ENCODE data around the gene RETN. TPM values are rescaled to one million over a fixed set of nuclear protein-coding genes. Genes with fewer than 3 reads are reported as not detected.

RETN gene
- total RNA-seq, 2 experiments from 2014 or later: not detected

DNA sequence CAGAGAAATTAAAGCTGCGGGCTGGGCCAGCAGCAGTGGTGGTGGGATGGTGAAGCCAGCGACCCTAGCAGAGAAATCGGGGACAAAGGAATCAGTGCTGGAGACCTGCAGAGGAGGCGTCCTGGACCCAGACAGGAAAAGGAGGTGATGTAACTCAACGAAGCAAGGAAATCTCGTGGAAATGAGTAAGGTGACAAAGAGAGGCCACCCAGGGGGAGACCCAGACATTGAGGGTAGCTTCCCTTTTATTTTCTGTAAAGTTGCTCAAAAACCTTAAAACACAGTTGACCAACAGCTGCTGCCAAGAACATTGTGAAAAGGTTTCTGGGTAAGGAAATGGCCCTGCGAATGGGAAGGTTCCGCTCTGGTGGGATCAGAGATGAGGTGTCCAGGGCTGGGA lies 13.3 kb upstream of the RETN start:
- H3K4me3 Mint-ChIP-seq: no peak overlapping the region
- ATAC-seq: no peak
- peaks cover 2% of the 10 kb centered on the region for H3K27me3 Mint-ChIP-seq
- peaks cover 29% of the 10 kb centered on the region for H3K4me1 Mint-ChIP-seq
- no peak overlapping the region for H3K27ac Mint-ChIP-seq
- H3K9me3 Mint-ChIP-seq (ENCODE audit: low read depth): no peaks in the 10 kb centered on the region
- CTCF ChIA-PET: interaction anchor here (0.6 to 4.8 kb wide), 2 partner anchors 25 to 144 kb away, joined by 3 to 33 read pairs; partner anchors contain the start of gene TRAPPC5
- no peak for DNase-seq
- no peaks in the 10 kb centered on the region for H3K36me3 Mint-ChIP-seq

DNA sequence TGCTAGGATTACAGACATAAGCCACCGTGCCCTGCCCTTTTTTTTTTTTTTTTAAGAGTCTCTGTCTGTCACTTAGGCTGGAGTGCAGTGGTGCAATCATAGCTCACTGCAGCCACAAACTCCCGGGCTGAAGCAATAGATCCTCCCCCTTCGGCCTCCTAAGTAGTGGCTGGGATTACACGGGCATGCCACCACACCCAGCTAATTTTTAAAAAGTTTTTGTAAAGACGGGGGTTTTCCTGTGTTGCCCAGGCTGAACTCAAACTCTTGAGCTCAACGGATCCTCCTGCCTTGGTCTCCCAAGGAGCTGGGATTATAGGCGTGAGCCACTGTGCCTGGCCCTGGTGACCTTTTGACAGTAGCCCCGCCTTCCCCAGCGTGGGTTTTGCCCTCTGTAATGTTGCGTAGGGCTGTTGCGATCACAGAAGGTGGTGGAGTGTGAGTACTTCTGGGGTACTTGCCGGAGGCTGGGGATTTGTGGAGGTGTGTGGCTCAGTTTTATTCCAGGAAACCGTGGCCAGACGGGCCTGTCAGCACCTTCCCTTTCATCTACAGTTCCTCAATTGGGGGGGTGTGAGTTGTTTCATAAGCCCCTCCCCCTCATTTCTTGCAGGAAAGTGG lies 11.6 kb upstream of the RETN start:
- ATAC-seq (no peak), DNase-seq (no peak)
- no peaks in the 10 kb centered on the region for H3K9me3 Mint-ChIP-seq (ENCODE audit: low read depth)
- H3K4me3 Mint-ChIP-seq: no peak overlapping the region
- H3K27ac Mint-ChIP-seq: no peak overlapping the region
- no peaks in the 10 kb centered on the region for H3K36me3 Mint-ChIP-seq
- H3K4me1 Mint-ChIP-seq: peaks cover 25% of the 10 kb centered on the region
- CTCF ChIA-PET: interaction anchor here (1.3 to 4.8 kb wide), 2 partner anchors 23 to 143 kb away, joined by 4 to 33 read pairs; partner anchors contain the start of gene TRAPPC5
- no peaks in the 10 kb centered on the region for H3K27me3 Mint-ChIP-seq

DNA sequence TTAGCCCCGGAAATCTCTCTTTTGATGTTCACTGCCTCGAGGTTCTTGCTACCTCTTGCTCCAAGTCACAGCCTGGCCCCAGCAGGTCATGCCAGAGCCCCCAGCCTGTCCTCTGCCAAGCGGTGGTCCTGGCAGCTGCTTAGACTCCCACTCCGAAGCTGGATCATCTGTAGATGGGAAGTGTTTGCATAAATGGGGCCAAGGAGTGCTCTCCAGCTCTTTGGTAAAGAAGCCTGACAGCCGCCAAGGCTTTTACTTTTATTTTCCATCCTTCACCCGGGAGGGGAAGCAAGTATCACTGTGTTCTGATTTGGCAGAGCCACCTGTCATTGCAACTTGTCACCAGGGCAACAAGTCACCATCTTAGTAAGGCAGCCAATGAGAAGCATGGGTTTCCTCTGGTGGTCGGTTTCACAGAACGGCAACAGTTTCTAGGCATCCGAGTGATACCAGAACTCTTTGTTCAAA lies 10.6 kb upstream of the RETN start:
- Mint-ChIP-seq H3K9me3 (ENCODE audit: low read depth) (no peaks in the 10 kb centered on the region), H3K27me3 (no peaks in the 10 kb centered on the region), H3K36me3 (no peaks in the 10 kb centered on the region), H3K27ac (peak overlapping the region; percentile 73), H3K4me3 (peak overlapping the region; percentile 70), H3K4me1 (peaks cover 20% of the 10 kb centered on the region)
- peak; percentile 74 for DNase-seq
- ATAC-seq: peak; percentile 93
- CTCF ChIA-PET: interaction anchor here (1.1 to 4.8 kb wide), 3 partner anchors 19 to 28 kb away, joined by 3 to 33 read pairs (median 7); partner anchors contain the start of genes MCEMP1, PET100, TRAPPC5 and XAB2

DNA sequence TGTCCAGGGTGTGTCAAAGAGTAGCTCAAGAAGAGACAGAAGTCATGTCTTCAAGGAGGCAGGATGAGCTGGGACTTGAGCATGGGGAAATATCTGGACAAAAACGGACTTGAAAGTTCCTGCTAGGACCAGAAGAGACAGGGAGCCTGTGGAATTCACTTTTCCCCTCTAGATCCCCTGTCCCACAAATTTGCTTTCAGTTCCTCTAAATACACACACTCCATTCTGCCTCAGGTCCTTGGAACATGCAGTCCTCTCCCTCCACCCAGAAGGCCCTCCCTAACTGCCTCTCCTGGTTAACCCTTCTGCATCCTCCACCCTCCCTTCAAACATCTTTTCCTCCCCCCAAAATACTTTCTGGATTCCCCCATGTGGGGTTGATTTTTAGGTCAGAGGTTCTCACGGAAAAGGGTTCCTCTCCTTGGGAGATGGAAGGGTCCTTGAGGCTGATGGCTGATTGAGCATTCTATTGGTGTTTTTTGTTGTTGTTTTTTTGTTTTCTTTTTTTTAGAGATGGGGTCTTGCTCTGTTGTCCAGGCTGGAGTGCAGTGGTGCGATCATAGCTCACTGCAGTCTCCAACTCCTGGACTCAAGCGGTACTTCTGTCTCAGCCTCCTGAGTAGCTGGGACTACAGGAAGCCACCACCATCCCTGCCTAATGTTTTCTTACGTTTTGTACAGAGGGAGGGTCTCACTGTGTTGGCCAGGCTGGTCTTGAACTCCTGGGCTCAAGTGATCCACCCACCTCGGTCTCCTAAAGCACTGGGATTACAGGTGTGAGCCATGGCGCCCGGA lies 6.9 kb upstream of the RETN start:
- Mint-ChIP-seq H3K36me3 (no peaks in the 10 kb centered on the region), H3K27ac (no peak overlapping the region)

DNA sequence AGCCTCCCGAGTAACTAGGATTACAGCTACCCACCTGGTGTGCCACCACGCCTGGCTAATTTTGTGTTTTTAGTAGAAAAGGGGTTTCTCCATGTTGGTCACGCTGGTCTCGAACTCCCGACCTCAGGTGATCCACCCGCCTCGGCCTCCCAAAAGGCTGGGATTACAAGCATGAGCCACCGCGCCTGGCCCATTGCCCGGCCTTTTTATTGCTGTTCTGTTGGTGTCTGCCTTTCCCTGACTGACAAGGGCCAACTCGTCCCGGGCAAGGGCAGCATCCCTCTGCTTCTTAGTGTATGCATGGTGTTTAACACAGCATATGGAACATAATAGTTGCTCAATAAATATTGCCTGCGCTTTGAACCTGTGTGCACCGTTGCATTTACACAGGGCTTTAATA lies 6.2 kb upstream of the RETN start:
- ATAC-seq (no peak), DNase-seq (no peak)
- Mint-ChIP-seq H3K4me1 (peaks cover 13% of the 10 kb centered on the region), H3K36me3 (no peaks in the 10 kb centered on the region), H3K4me3 (no peak overlapping the region), H3K9me3 (ENCODE audit: low read depth) (no peaks in the 10 kb centered on the region), H3K27me3 (no peaks in the 10 kb centered on the region), H3K27ac (no peak overlapping the region)
- CTCF ChIA-PET: interaction anchor here (0.8 to 4.2 kb wide), 3 partner anchors 11 to 165 kb away, joined by 3 to 14 read pairs (median 10); partner anchors contain the start of gene TRAPPC5

More for the DNA sequence above, 6.9 kb upstream of the RETN start:
- Mint-ChIP-seq H3K9me3 (ENCODE audit: low read depth) (no peaks in the 10 kb centered on the region), H3K4me1 (peaks cover 18% of the 10 kb centered on the region), H3K4me3 (no peak overlapping the region), H3K27me3 (no peaks in the 10 kb centered on the region)
- ATAC-seq: no peak
- CTCF ChIA-PET: interaction anchor here (0.6 to 4.2 kb wide), 2 partner anchors 19 to 287 kb away, joined by 3 to 14 read pairs; partner anchors contain the start of gene TRAPPC5
- no peak for DNase-seq

DNA sequence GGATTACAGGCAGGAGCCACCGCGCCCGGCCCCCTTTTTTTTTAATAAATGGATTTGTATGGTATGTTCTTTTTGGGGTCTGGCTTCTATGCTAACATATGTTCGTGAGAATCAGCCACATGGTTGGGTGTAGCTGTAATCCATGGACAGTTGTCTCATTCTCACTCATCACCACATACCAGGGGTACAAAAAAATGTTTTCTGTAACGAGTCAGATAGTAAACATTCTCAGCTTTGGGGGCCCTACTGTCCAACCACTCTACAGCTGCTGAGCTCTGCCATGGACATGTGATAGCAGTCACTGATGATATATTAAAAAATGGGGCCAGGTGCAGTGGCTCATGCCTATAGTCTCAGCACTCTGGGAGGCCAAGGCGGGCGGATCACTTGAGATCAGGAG lies 5.1 kb upstream of the RETN start:
- peaks cover 4% of the 10 kb centered on the region for H3K4me1 Mint-ChIP-seq
- CTCF ChIA-PET: interaction anchor here (1.2 to 4.2 kb wide), 3 partner anchors 12 to 96 kb away, joined by 3 to 14 read pairs (median 10); partner anchors contain the start of gene TRAPPC5
- DNase-seq (no peak), ATAC-seq (no peak)
- no peaks in the 10 kb centered on the region for H3K27me3 Mint-ChIP-seq
- no peak overlapping the region for H3K27ac Mint-ChIP-seq
- H3K36me3 Mint-ChIP-seq: no peaks in the 10 kb centered on the region
- no peak overlapping the region for H3K4me3 Mint-ChIP-seq
- H3K9me3 Mint-ChIP-seq (ENCODE audit: low read depth): no peaks in the 10 kb centered on the region

DNA sequence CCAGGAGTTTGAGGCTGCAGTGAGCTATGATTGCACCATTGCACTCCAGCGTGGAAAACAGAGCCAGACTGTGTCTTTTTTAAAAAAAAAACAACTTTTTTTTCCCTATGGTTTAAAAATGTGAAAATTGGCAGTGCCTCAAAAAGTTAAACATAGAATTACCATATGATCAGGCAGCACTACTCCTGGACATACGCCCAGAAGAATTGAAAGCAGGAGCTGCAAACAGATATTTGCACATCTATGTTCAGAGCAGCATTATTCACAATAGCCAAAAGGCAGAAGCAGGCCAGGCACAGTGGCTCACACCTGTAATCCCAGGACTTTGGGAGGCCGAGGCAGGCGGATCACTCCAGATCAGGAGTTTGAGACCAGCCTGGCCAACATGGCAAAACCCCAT lies 3.8 kb upstream of the RETN start:
- H3K4me1 Mint-ChIP-seq: peaks cover 7% of the 10 kb centered on the region
- H3K36me3 Mint-ChIP-seq: no peaks in the 10 kb centered on the region
- H3K4me3 Mint-ChIP-seq: no peak overlapping the region
- H3K27ac Mint-ChIP-seq: no peak overlapping the region
- CTCF ChIA-PET: interaction anchor here (4.2 kb wide), 1 partner anchor 16 kb away, joined by 14 read pairs; the partner anchor contains the start of gene TRAPPC5
- H3K9me3 Mint-ChIP-seq (ENCODE audit: low read depth): no peaks in the 10 kb centered on the region
- no peak for DNase-seq
- H3K27me3 Mint-ChIP-seq: peaks cover 7% of the 10 kb centered on the region
- no peak for ATAC-seq

DNA sequence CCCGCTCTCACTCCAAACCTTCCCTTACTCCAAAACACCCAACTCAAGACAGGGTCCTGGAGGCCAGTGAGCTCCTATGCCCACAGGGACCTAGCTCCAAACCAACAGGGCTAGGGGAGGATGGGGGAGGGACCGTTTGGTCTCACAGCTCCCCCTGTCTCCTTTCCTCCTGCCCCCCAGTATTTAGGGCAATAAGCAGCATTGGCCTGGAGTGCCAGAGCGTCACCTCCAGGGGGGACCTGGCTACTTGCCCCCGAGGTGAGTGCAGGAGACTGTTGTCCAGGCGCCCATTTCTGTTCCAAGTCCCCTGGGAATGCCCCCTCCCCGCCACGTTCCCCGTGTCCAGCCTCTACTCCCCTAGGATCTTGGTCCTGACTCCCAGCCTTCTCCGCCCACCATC lies 792 bp downstream of the RETN start:
- Mint-ChIP-seq H3K36me3 (no peaks in the 10 kb centered on the region), H3K4me3 (no peak overlapping the region), H3K4me1 (peaks cover 18% of the 10 kb centered on the region), H3K9me3 (ENCODE audit: low read depth) (no peaks in the 10 kb centered on the region), H3K27ac (no peak overlapping the region), H3K27me3 (peaks cover 29% of the 10 kb centered on the region)
- ATAC-seq: no peak
- no peak for DNase-seq
- CTCF ChIA-PET: interaction anchor here (1.6 to 2.8 kb wide), 5 partner anchors 11 to 302 kb away, joined by 5 to 23 read pairs (median 6); partner anchors contain the start of gene TRAPPC5

DNA sequence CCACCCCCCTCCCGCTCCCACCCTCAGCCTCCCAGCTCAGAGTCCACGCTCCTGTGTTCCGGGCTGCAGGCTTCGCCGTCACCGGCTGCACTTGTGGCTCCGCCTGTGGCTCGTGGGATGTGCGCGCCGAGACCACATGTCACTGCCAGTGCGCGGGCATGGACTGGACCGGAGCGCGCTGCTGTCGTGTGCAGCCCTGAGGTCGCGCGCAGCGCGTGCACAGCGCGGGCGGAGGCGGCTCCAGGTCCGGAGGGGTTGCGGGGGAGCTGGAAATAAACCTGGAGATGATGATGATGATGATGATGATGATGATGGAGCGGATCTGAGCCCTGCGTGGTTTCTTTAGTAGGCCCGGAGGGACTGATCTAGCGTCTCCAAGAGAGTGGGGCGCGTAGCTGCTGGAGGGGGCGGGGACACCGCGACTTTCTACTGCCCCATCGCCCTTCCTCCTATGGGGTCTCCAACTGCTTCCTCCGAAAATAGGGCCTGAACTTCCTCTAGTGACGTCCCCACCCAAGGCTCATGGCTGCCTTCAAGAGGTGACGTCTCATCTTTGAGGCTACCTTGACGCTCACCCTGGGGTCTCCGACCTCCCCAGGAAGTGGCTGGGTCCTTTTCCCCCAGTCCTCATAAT lies 1.4 kb downstream of the RETN start:
- Mint-ChIP-seq H3K27me3 (peaks cover 29% of the 10 kb centered on the region), H3K4me1 (peaks cover 18% of the 10 kb centered on the region), H3K4me3 (peak overlapping the region; percentile 46), H3K9me3 (ENCODE audit: low read depth) (no peaks in the 10 kb centered on the region), H3K36me3 (no peaks in the 10 kb centered on the region), H3K27ac (no peak overlapping the region)
- CTCF ChIA-PET: interaction anchor here (1.6 to 2.8 kb wide), 6 partner anchors 10 to 303 kb away, joined by 4 to 23 read pairs (median 6); partner anchors contain the start of gene TRAPPC5
- ATAC-seq: peak; percentile 60
- DNase-seq: peak; percentile 57

DNA sequence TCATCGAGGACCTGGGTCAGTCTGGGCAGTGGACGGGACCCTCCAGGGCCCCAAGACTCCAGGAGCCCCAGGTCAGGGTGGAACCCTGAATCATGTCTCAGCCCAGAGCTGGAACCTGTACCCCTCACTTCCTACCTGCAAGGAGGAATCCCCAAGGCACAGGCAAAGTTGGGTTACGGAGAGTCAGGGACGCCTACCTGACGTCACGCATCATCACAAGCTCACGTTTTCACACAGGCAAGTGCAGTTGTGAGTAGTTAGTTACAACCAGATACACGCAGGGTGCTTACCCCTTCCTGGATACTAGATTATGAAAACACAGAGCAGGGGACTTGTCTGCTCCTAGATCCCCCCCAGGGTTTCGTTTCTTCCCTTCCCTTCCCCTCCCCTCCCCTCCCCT lies 1.9 kb downstream of the RETN start:
- Mint-ChIP-seq H3K27me3 (peaks cover 31% of the 10 kb centered on the region), H3K4me1 (peaks cover 19% of the 10 kb centered on the region), H3K27ac (no peak overlapping the region), H3K36me3 (no peaks in the 10 kb centered on the region), H3K9me3 (ENCODE audit: low read depth) (no peaks in the 10 kb centered on the region), H3K4me3 (no peak overlapping the region)
- CTCF ChIA-PET: interaction anchor here (1.6 to 2.1 kb wide), 5 partner anchors 10 to 303 kb away, joined by 4 to 11 read pairs (median 5); partner anchors contain the start of gene TRAPPC5
- ATAC-seq (no peak), DNase-seq (no peak)

DNA sequence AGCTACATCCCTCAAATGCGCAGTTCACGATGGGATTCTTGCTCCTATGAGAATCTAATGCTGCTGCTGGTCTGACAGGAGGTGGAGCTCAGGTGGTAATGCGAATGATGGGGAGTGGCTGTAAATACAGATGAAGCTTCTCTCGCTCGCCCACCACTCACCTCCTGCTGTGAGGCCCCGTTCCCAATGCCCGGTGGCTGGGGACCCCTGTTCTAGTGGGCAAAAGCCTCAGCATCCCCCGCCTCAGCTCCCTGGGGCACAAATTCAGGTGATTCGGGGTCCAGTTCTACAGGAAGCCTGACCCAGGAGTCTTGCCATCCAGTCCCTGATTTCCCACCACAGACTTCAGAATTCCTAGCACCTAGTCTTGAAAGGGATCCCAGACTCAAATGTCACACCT lies 3.7 kb downstream of the RETN start:
- Mint-ChIP-seq H3K27me3 (peaks cover 42% of the 10 kb centered on the region), H3K36me3 (no peaks in the 10 kb centered on the region), H3K4me3 (no peak overlapping the region), H3K4me1 (peaks cover 30% of the 10 kb centered on the region), H3K9me3 (ENCODE audit: low read depth) (no peaks in the 10 kb centered on the region), H3K27ac (no peak overlapping the region)
- CTCF ChIA-PET: interaction anchor here (2.1 kb wide), 1 partner anchor 8 kb away, joined by 11 read pairs; the partner anchor contains the start of gene TRAPPC5
- no peak for DNase-seq
- no peak for ATAC-seq

DNA sequence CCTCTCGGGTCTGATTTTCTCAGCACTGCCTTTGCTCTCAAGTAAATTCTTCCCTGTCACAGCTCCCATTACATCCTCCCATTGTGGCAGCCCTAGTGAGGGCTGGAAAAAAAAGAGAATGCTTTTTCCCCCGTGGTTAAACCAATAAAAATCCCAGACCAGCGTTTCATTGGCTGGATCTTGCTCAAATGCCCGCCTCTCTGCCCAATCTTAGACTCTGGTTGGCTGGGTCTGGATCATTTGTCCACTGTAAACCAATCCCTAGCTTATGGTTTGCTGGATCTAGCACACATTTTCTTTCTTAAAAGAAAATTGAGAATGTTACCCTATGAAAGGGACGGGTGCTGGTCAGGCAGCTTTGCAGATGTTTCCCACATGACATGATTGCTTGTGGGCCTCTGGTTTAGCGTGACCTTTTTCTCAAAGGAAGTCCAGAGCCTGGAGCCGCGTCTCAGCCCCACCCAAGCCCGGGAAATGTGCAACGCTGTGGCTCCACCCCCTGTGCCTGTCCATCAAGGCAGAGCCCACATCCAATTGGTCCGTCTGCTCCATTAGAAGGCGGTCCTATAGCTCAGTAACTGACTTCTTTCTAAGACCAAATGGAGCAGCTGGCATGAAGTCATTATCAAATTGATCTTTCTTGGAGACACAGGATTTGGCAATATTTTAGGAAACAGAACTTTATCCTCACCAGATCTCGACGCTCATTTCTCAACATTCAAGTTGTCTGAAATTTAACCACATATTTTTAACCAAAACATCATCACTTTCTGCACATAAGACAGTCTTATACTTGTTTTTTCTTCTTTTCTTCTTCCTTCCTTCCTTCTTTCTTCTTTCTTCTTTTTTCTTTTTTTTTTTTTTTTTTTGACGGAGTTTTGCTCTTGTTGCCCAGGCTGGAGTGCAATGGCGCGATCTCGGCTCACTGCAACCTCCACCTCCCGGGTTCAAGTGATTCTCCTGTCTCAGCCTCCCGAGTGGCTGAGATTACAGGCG lies 5.5 kb downstream of the RETN start:
- no peaks in the 10 kb centered on the region for H3K9me3 Mint-ChIP-seq (ENCODE audit: low read depth)
- peaks cover 51% of the 10 kb centered on the region for H3K27me3 Mint-ChIP-seq
- H3K27ac Mint-ChIP-seq: no peak overlapping the region
- DNase-seq (peak; percentile 50), ATAC-seq (peak; percentile 69)
- CTCF ChIA-PET: interaction anchor here (1.5 kb wide), 1 partner anchor 22 kb away, joined by 4 read pairs; no protein-coding TSS in a partner anchor
- H3K36me3 Mint-ChIP-seq: no peaks in the 10 kb centered on the region
- H3K4me3 Mint-ChIP-seq: no peak overlapping the region
- peaks cover 33% of the 10 kb centered on the region for H3K4me1 Mint-ChIP-seq

All from activated CD8-positive, alpha-beta memory T cell treated with anti-CD3 and anti-CD28 coated beads, Interleukin-2, amount 10 ng/mL, durations not matched to agents 7 days and 5 days (primary cell).